IMR-90 (cell line): ENCODE data around the gene IL12RB2. TPM values are rescaled to one million over a fixed set of nuclear protein-coding genes. Genes with fewer than 3 reads are reported as not detected.

Experiments used
- ATAC-seq: fragments of 200-7000 bp; cut with Tn5 transposase; 2 replicates; pipeline ENCODE4 v1.9.1; 2020; ENCODE audit warnings: low read depth, mild to moderate bottlenecking, moderate library complexity
- BruUV-seq: library from RNA; stranded (reverse); fragments of 400-500 nt; replicated peaks from 2 replicates; lab custom pipeline; 2021; lab: Mats Ljungman, UMichigan
- CTCF ChIA-PET: fragments of 300-600 bp; formaldehyde crosslinking; extraction: SDS; loops from one replicate; lab custom pipeline; 2021; ENCODE audit warnings: antibody characterized with exemption; lab: Yijun Ruan, JAX
- POLR2A ChIA-PET: fragments of 300-600 bp; sonication (Branson Sonifier 250); formaldehyde crosslinking; loops from one replicate; lab custom pipeline; 2022; ENCODE audit warnings: antibody characterized with exemption; ENCODE audit not compliant: unreplicated experiment; lab: Charles Lee
- DNase-seq: peaks from one replicate; pipeline ENCODE4 v3.0.0; 2013
- H2AFZ ChIP-seq: replicated peaks from 2 replicates; pipeline ENCODE3; 2013; ENCODE audit warnings: low read length, mild to moderate bottlenecking; ENCODE audit not compliant: poor library complexity
- H2AK5ac ChIP-seq: 2 replicates; pipeline ENCODE4 v1.6.1; 2013; ENCODE audit warnings: low read depth, low read length, inconsistent platforms
- H2AK9ac ChIP-seq: replicated peaks from 2 replicates; pipeline ENCODE3; 2013; ENCODE audit warnings: mild to moderate bottlenecking, low read depth, low read length, moderate library complexity; ENCODE audit not compliant: poor library complexity
- H2BK120ac ChIP-seq: 2 replicates; pipeline ENCODE4 v1.6.1; 2013; ENCODE audit warnings: low read depth, low read length, inconsistent platforms
- H2BK15ac ChIP-seq: 3 replicates; pipeline ENCODE4 v1.6.1; 2013; ENCODE audit warnings: low read depth, low read length, inconsistent platforms
- H2BK20ac ChIP-seq: 2 replicates; pipeline ENCODE4 v1.6.1; 2013; ENCODE audit warnings: low read depth, mild to moderate bottlenecking, inconsistent platforms, low read length, moderate library complexity
- H2BK5ac ChIP-seq: 2 replicates; pipeline ENCODE4 v1.6.1; 2013; ENCODE audit warnings: mild to moderate bottlenecking, low read depth, low read length, inconsistent platforms; ENCODE audit not compliant: poor library complexity, severe bottlenecking
- H3K14ac ChIP-seq: replicated peaks from 2 replicates; pipeline ENCODE4 v1.6.1; 2013; ENCODE audit warnings: low read depth, low read length, inconsistent platforms
- H3K18ac ChIP-seq: 2 replicates; pipeline ENCODE4 v1.6.1; 2013; ENCODE audit warnings: low read depth, low read length, control low read depth
- H3K23ac ChIP-seq: 2 replicates; pipeline ENCODE4 v1.6.1; 2013; ENCODE audit warnings: low read depth, low read length, inconsistent platforms
- H3K27ac ChIP-seq: 2 replicates; pipeline ENCODE4 v1.5.1; 2013; ENCODE audit warnings: mild to moderate bottlenecking, control low read depth, low read length; ENCODE audit not compliant: insufficient read depth
- H3K27me3 ChIP-seq: 2 replicates; pipeline ENCODE4 v1.6.1; 2013; ENCODE audit warnings: low read length; ENCODE audit not compliant: control insufficient read depth, insufficient read depth
- H3K36me3 ChIP-seq: 2 replicates; pipeline ENCODE4 v1.6.1; 2013; ENCODE audit warnings: low read length, mixed read lengths; ENCODE audit not compliant: control insufficient read depth, insufficient read depth
- H3K4ac ChIP-seq: 2 replicates; pipeline ENCODE4 v1.6.1; 2013; ENCODE audit warnings: low read depth, low read length, inconsistent platforms
- H3K4me1 ChIP-seq: 2 replicates; pipeline ENCODE4 v1.6.1; 2013; ENCODE audit warnings: low read length, mixed read lengths; ENCODE audit not compliant: control insufficient read depth, insufficient read depth
- H3K4me2 ChIP-seq: 2 replicates; pipeline ENCODE4 v1.6.1; 2013; ENCODE audit warnings: low read depth, mild to moderate bottlenecking, control low read depth, low read length, moderate library complexity
- H3K4me3 ChIP-seq: 2 replicates; pipeline ENCODE4 v1.5.1; 2013; ENCODE audit warnings: low read depth, mild to moderate bottlenecking, control low read depth, low read length, moderate library complexity; ENCODE audit not compliant: insufficient read depth
- H3K56ac ChIP-seq: 2 replicates; pipeline ENCODE4 v1.6.1; 2013; ENCODE audit warnings: low read length, inconsistent platforms; ENCODE audit not compliant: insufficient read depth; ENCODE audit errors: extremely low read depth
- H3K79me1 ChIP-seq, 2 experiments: 2 replicates each; pipeline ENCODE4 v1.6.1; 2013; ENCODE audit warnings: low read length in 2 of 2, inconsistent platforms in 1 of 2, low read depth in 1 of 2
- H3K9ac ChIP-seq: 2 replicates; pipeline ENCODE4 v1.6.1; 2013; ENCODE audit warnings: low read depth, low read length, control low read depth
- H3K9me1 ChIP-seq: 2 replicates; pipeline ENCODE4 v1.6.1; 2013; ENCODE audit warnings: low read length, inconsistent platforms; ENCODE audit not compliant: insufficient read depth
- H3K9me3 ChIP-seq: 2 replicates; pipeline ENCODE4 v1.6.1; 2013; ENCODE audit warnings: low read length; ENCODE audit not compliant: control insufficient read depth, insufficient read depth
- H4K20me1 ChIP-seq: 2 replicates; pipeline ENCODE4 v1.6.1; 2013; ENCODE audit warnings: low read length, inconsistent platforms; ENCODE audit not compliant: insufficient read depth
- H4K5ac ChIP-seq: 2 replicates; pipeline ENCODE4 v1.6.1; 2013; ENCODE audit warnings: mild to moderate bottlenecking, low read depth, low read length, control low read depth
- H4K8ac ChIP-seq, 2 experiments: 2 replicates each; pipeline ENCODE4 v1.6.1; 2013; ENCODE audit warnings: low read depth in 2 of 2, low read length in 2 of 2, control low read depth in 1 of 2, inconsistent platforms in 1 of 2
- H4K91ac ChIP-seq: 2 replicates; pipeline ENCODE4 v1.6.1; 2013; ENCODE audit warnings: low read depth, low read length, inconsistent platforms; ENCODE audit not compliant: insufficient read depth
- BHLHE40 ChIP-seq: fragments of 150-350 bp; IDR thresholded peaks from 2 replicates; pipeline ENCODE4 v1.6.1; 2016; ENCODE audit warnings: mild to moderate bottlenecking, low read depth, low read length
- CEBPB ChIP-seq: IDR thresholded peaks from 2 replicates; pipeline ENCODE4 v1.6.1; 2012; ENCODE audit warnings: low read depth, low read length, improper control_type of control experiment
- CHD1 ChIP-seq: IDR thresholded peaks from 2 replicates; pipeline ENCODE4 v1.6.1; 2012; ENCODE audit warnings: low read depth, low read length, improper control_type of control experiment
- CTCF ChIP-seq: conservative IDR thresholded peaks from 2 replicates; pipeline ENCODE4 v1.5.1; 2012; ENCODE audit warnings: mild to moderate bottlenecking, low read depth, low read length, improper control_type of control experiment
- FOS ChIP-seq: fragments of 150-350 bp; IDR thresholded peaks from 2 replicates; pipeline ENCODE4 v1.6.1; 2016; ENCODE audit warnings: low read depth, low read length
- MXI1 ChIP-seq: IDR thresholded peaks from 2 replicates; pipeline ENCODE4 v1.6.1; 2012; ENCODE audit warnings: low read depth, mild to moderate bottlenecking, low read length, moderate library complexity, borderline replicate concordance
- NFE2L2 ChIP-seq: fragments of 150-350 bp; IDR thresholded peaks from 2 replicates; pipeline ENCODE4 v1.6.1; 2016; ENCODE audit warnings: low read depth, mild to moderate bottlenecking, low read length
- POLR2A ChIP-seq: IDR thresholded peaks from 2 replicates; pipeline ENCODE4 v1.6.1; 2012; ENCODE audit warnings: mild to moderate bottlenecking, low read depth, low read length
- RAD21 ChIP-seq: IDR thresholded peaks from 2 replicates; pipeline ENCODE4 v1.6.1; 2012; ENCODE audit warnings: low read length, improper control_type of control experiment
- RCOR1 ChIP-seq: IDR thresholded peaks from 2 replicates; pipeline ENCODE4 v1.6.1; 2012; ENCODE audit warnings: mild to moderate bottlenecking, low read length, improper control_type of control experiment; ENCODE audit not compliant: insufficient replicate concordance
- RFX5 ChIP-seq: IDR thresholded peaks from 2 replicates; pipeline ENCODE4 v1.8.0; 2012; ENCODE audit warnings: low read depth, mild to moderate bottlenecking, low read length, moderate library complexity
- SMC3 ChIP-seq: fragments of 150-350 bp; IDR thresholded peaks from 2 replicates; pipeline ENCODE4 v1.6.1; 2016; ENCODE audit warnings: low read depth, mild to moderate bottlenecking, antibody characterized with exemption, low read length, moderate library complexity
- WGBS, 2 experiments: methylation state at CpG; one replicate each; pipeline versions ENCODE4 v1.1.5 to v1.1.7; 2013; ENCODE audit warnings: missing lambda C conversion rate in 2 of 2; ENCODE audit not compliant: insufficient read length in 1 of 2; ENCODE audit errors: extremely low coverage in 2 of 2; 5-methylcytosine and 5-hydroxymethylcytosine counted together
- dilution Hi-C: fragments of 300-500 bp; cut with HindIII; formaldehyde crosslinking; loops from one replicate; pipeline ENCODE4 v1.14.3; 2018; ENCODE audit warnings: low sequenced_read_pairs; ENCODE audit not compliant: unreplicated experiment
- in situ Hi-C: fragments of 300-500 bp; cut with MboI; formaldehyde crosslinking; loops from 3 replicates; pipeline ENCODE4 v1.14.3; 2019; ENCODE audit warnings: low sequenced_read_pairs, inconsistent platforms, mixed read lengths
- intact Hi-C: fragments of 100-400 bp; cut with micrococcal nuclease; formaldehyde crosslinking; loops from 2 replicates; pipeline ENCODE4 v1.10.0; 2022
- polyA plus RNA-seq, 3 experiments: library from polyadenylated mRNA; depleted of rRNA; stranded (reverse); fragments of >200 nt; gene quantifications; 2 replicates each; pipeline ENCODE4 v1.2.3, GENCODE V29; 2012; ENCODE audit warnings: low replicate concordance in 1 of 3
- total RNA-seq: library from RNA; depleted of rRNA; stranded (reverse); fragments of >200 nt; gene quantifications from 2 replicates; pipeline ENCODE4 v1.2.3, GENCODE V29; 2012
- TF ChIP-seq, protein P1 (sequence below): fragments of 150-350 bp; IDR thresholded peaks from 2 replicates; pipeline ENCODE4 v1.6.1; 2016; ENCODE audit warnings: low read depth, mild to moderate bottlenecking, low read length, moderate library complexity, borderline replicate concordance
- TF ChIP-seq, protein P2 (sequence below): fragments of 150-350 bp; IDR thresholded peaks from 2 replicates; pipeline ENCODE4 v1.6.1; 2017; ENCODE audit warnings: mild to moderate bottlenecking, antibody characterized with exemption, low read length, low read depth

Gene IL12RB2
- total and polyA plus RNA-seq, 2 of the 4 experiments (the other 2 are of a cell fraction): not detected

DNA sequence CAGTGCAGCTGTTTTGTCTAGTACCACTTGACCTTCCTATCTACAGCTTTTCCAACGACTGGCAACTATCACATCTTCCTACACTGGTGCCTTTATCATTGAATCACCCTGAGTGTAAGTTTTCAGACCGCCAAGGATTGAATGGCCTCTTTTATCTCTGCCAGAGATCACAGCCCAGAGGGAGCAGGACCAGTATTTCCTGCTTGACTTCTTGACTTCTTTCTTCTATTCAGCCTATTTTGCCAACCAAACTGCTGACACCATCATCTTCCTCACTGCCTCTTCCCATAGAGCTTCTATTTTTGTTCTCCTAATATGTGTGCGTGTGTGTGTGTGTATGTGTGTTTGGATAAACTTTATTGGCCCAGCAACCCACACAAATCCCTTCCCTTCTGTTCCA lies 68.7 kb downstream of the IL12RB2 start:
- Histone ChIP-seq H2BK5ac (no peak overlapping the region), H3K4me2 (no peak overlapping the region), H4K91ac (no peak overlapping the region), H3K9me3 (no peaks in the 10 kb centered on the region), H2BK20ac (no peak overlapping the region), H3K23ac (no peak overlapping the region), H2AFZ (no peak overlapping the region), H3K4me1 (no peaks in the 10 kb centered on the region; the same call in 1 of the 2 replicates), H3K56ac (no peak overlapping the region), H3K18ac (no peak overlapping the region), H4K20me1 (no peaks in the 10 kb centered on the region), H3K4me3 (no peak overlapping the region), H3K27ac (no peak overlapping the region), H3K36me3 (no peaks in the 10 kb centered on the region), H4K8ac (no peak overlapping the region), H4K5ac (no peak overlapping the region), H3K9ac (no peak overlapping the region), H3K14ac (no peak overlapping the region), H3K79me1 (no peaks in the 10 kb centered on the region), H2BK120ac (no peak overlapping the region), H2BK15ac (no peak overlapping the region), H3K27me3 (no peaks in the 10 kb centered on the region), H2AK5ac (no peak overlapping the region), H2AK9ac (no peak overlapping the region), H3K9me1 (no peaks in the 10 kb centered on the region), H3K4ac (no peak overlapping the region)
- ChIA-PET POLR2A (no interaction called here), CTCF (interaction anchor here (0.6 kb wide), 1 partner anchor 29 kb away, joined by 3 read pairs; no protein-coding TSS in a partner anchor)
- 22% methylated on average over 1 of the region's 3 CpGs; no CpG with 5 or more reads in 1 of the 2 experiments for WGBS, 2 experiments
- DNase-seq: no peak
- in situ Hi-C loops: no loop called here
- intact Hi-C loops: no loop called here
- dilution Hi-C loops: no loop called here
- ATAC-seq: no peak
- TF ChIP-seq SMC3: no peak
- TF ChIP-seq, protein P1, sequence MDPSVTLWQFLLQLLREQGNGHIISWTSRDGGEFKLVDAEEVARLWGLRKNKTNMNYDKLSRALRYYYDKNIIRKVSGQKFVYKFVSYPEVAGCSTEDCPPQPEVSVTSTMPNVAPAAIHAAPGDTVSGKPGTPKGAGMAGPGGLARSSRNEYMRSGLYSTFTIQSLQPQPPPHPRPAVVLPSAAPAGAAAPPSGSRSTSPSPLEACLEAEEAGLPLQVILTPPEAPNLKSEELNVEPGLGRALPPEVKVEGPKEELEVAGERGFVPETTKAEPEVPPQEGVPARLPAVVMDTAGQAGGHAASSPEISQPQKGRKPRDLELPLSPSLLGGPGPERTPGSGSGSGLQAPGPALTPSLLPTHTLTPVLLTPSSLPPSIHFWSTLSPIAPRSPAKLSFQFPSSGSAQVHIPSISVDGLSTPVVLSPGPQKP: no peak
- no peak for TF ChIP-seq RCOR1
- no peak for TF ChIP-seq CHD1
- no peak for TF ChIP-seq MXI1
- no peak for TF ChIP-seq FOS
- no peak for TF ChIP-seq POLR2A
- TF ChIP-seq, protein P2, sequence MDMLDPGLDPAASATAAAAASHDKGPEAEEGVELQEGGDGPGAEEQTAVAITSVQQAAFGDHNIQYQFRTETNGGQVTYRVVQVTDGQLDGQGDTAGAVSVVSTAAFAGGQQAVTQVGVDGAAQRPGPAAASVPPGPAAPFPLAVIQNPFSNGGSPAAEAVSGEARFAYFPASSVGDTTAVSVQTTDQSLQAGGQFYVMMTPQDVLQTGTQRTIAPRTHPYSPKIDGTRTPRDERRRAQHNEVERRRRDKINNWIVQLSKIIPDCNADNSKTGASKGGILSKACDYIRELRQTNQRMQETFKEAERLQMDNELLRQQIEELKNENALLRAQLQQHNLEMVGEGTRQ: no peak
- no peak for TF ChIP-seq RFX5
- no peak for TF ChIP-seq CEBPB
- no peak for TF ChIP-seq BHLHE40
- no peak for TF ChIP-seq RAD21
- no peak for TF ChIP-seq CTCF
- no peak for TF ChIP-seq NFE2L2
- BruUV-seq: no TSS peak
